Measurements from ENCODE around the gene EMC8.

Gene EMC8

DNA sequence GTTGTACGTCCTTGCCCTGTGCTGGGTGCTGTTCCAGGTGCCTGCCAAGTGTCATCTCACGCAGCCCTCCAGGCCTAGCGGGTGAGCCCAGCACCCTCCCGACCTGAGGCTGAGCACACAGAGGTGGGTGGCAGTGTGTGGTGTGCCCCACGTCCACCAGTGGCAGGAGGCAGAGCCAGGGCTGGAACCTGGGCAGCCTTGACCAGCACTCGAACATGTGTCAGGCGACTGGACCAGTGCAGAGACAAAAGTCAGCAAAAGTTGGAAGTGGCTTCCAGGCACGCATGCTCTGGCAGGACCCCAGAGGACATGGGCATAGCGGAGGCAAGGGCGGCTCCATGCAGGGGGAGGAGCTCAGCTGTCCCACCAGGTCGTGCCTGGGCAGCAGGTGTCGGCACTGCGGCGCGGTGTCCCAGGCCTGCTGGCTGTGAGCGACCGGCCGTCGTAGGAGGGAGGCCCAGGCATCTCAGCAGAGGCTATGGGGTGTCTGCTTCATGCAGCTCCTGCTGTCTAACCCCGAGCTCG, 35.9 kb upstream of the EMC8 start:
- TF ChIP-seq, protein P1, sequence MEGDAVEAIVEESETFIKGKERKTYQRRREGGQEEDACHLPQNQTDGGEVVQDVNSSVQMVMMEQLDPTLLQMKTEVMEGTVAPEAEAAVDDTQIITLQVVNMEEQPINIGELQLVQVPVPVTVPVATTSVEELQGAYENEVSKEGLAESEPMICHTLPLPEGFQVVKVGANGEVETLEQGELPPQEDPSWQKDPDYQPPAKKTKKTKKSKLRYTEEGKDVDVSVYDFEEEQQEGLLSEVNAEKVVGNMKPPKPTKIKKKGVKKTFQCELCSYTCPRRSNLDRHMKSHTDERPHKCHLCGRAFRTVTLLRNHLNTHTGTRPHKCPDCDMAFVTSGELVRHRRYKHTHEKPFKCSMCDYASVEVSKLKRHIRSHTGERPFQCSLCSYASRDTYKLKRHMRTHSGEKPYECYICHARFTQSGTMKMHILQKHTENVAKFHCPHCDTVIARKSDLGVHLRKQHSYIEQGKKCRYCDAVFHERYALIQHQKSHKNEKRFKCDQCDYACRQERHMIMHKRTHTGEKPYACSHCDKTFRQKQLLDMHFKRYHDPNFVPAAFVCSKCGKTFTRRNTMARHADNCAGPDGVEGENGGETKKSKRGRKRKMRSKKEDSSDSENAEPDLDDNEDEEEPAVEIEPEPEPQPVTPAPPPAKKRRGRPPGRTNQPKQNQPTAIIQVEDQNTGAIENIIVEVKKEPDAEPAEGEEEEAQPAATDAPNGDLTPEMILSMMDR (IDR thresholded peaks at IDR 0.05; ENCODE audit: extremely low read depth, insufficient read depth, missing control alignments) = no peak
- no peak for DNase-seq (ENCODE audit: low spot score)
- in situ Hi-C loops (cut with MboI; ENCODE audit: low pct_unique_long_range_greater_than_20kb, low sequenced_read_pairs, unreplicated experiment) = no loop called here

- TF ChIP-seq, protein P1 (IDR thresholded peaks at IDR 0.05; ENCODE audit: extremely low read depth, insufficient read depth, missing control alignments) = no peak
- DNase-seq (ENCODE audit: low spot score) = no peak
- in situ Hi-C loops (cut with MboI; ENCODE audit: low pct_unique_long_range_greater_than_20kb, low sequenced_read_pairs, unreplicated experiment) = no loop called here
Measured at GRCh38 chr16:85834741-85835140, 35.4 kb upstream of the EMC8 start.

DNA sequence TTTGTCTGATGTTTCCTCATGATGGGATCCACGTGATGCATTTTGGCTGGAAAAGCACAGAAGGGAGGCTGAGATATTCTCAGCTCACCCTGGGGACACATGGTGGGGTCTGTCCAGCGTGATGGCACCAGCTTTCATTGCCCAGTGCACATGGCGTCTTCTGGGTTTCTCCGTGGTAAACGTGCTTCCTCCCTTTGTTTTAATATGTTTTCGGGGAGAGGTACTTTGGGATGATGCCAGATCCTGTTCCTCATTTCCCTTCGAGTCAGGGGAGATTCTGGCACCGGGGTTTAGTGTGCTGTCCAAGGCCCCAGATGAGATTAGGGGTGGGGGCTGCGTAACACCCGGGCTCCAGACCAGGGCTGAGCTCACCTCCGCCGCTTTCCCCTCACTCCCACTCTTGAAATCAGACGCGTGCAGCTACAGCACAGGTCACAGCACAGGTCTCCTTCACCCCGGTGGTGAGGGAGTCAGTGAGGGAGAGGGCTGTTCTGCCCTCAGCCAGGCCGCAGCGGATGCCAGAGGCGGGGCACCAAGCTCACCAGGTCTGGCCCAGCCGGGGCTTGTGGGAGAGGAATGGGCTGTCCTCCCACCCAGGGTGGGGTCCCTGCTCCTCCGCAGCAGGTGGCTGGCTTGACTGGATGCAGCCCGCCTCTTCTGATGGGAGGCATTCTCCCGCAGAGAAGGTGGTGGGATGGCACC, 34.0 kb upstream of the EMC8 start:
- in situ Hi-C loops (cut with MboI; ENCODE audit: low pct_unique_long_range_greater_than_20kb, low sequenced_read_pairs, unreplicated experiment) = no loop called here
- TF ChIP-seq, protein P1 (IDR thresholded peaks at IDR 0.05; ENCODE audit: extremely low read depth, insufficient read depth, missing control alignments) = no peak
- no peak for DNase-seq (ENCODE audit: low spot score)

GRCh38 chr16:85832570-85833218, 33.4 kb upstream of the EMC8 start:
- peak; percentile 78 for DNase-seq (ENCODE audit: low spot score)
- in situ Hi-C loops (cut with MboI; ENCODE audit: low pct_unique_long_range_greater_than_20kb, low sequenced_read_pairs, unreplicated experiment) = no loop called here
- TF ChIP-seq, protein P1 (IDR thresholded peaks at IDR 0.05; ENCODE audit: extremely low read depth, insufficient read depth, missing control alignments) = peak; percentile 23

- no peak for DNase-seq (ENCODE audit: low spot score)
- TF ChIP-seq, protein P1 (IDR thresholded peaks at IDR 0.05; ENCODE audit: extremely low read depth, insufficient read depth, missing control alignments) = no peak
- in situ Hi-C loops (cut with MboI; ENCODE audit: low pct_unique_long_range_greater_than_20kb, low sequenced_read_pairs, unreplicated experiment) = no loop called here
Measured at GRCh38 chr16:85830821-85831220, 31.5 kb upstream of the EMC8 start.

DNA sequence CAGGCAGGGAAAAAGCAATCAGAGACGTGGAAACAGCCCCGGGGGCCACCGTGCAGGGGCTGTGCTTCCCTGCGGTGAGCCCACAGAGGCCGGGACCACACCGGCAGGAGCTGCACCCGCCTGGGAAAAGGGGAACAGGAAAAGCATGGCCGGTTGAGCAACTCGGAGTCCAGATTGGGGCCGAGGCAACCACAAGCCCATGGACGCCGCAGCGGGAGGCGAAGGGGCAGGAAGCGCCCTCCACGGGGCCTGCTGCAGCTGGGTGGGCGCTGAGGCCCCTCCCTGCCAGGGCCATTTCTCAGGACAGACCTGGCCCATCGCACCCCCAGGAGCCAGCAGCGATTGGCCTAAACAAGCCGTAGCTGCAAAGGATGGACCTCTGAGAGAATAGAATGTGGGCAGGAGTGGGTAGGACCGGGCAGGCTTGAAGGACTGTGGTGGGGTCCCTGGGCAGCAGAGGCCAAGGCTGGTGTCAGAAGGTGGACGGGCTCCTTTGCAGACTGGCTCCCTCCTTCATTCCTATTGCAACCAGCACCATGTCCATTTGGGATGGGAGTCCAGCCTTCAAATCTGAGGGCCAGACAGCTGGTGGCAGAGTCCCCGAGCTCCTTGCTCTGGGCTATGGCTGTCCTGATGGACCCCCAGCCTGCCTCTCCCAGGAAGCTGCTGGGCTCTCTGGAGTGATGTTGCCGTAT, 30.6 kb upstream of the EMC8 start:
- TF ChIP-seq, protein P1 (IDR thresholded peaks at IDR 0.05; ENCODE audit: extremely low read depth, insufficient read depth, missing control alignments) = no peak
- no peak for DNase-seq (ENCODE audit: low spot score)
- in situ Hi-C loops (cut with MboI; ENCODE audit: low pct_unique_long_range_greater_than_20kb, low sequenced_read_pairs, unreplicated experiment) = no loop called here

Data from GM13977 (cell line).